ENCODE measurements around the gene C1QTNF5. TPM values are rescaled to one million over a fixed set of nuclear protein-coding genes. Genes with fewer than 3 reads are reported as not detected.
"Not testable (repeated sequence)": the region's sequence is repeated elsewhere in the genome, so short reads cannot be mapped to it uniquely, and the experiment has no call there.

The C1QTNF5 gene
- total and polyA plus RNA-seq, 2 experiments from 2014 or later, result 13.7 to 18.0 TPM

DNA sequence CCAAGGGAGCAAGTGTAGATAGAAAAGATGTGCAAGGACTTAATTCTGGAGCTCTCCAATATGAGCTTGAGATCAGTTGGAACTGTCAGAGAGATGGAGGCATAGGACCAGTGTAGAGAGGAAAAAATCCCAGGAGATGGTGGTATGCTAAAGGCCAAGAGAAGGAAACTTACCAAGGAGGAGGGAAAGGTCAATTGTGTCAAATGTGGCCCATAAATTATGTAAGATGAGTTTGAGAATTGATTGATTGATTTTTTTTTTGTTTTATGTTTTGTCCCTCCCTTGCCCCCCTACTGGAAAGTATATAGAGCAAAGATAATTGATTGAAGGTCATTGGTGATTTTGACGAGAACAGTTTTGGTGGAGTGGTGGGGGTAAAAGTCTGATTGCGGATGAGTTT is 43.6 kb upstream of the C1QTNF5 start:
- peaks cover 13% of the 10 kb centered on the region for H3K4me1 ChIP-seq (ENCODE audit: insufficient read depth)
- H2AFZ ChIP-seq, result no peak overlapping the region
- 91% methylated on average over 2 of the region's 2 CpGs for WGBS (ENCODE audit: low lambda C conversion rate, missing lambda C conversion rate)
- no peak overlapping the region for H3K4me2 ChIP-seq
- H4K20me1 ChIP-seq (ENCODE audit: insufficient read depth, poor library complexity, severe bottlenecking), result no peaks in the 10 kb centered on the region
- no peaks in the 10 kb centered on the region for H3K9me3 ChIP-seq (ENCODE audit: low read depth)
- peaks cover 10% of the 10 kb centered on the region for H3K27me3 ChIP-seq
- no peak overlapping the region for H3K4me3 ChIP-seq
- H3K36me3 ChIP-seq (replicated peaks; ENCODE audit: insufficient read depth, low read depth), result no peaks in the 10 kb centered on the region
- DNase-seq (ENCODE audit: low spot score), result no peak
- H3K9me2 ChIP-seq (replicated peaks; ENCODE audit: insufficient read depth), result no peaks in the 10 kb centered on the region
- no peaks in the 10 kb centered on the region for H3K79me2 ChIP-seq
- no peak overlapping the region for H3K27ac ChIP-seq
- TF ChIP-seq, protein P1, sequence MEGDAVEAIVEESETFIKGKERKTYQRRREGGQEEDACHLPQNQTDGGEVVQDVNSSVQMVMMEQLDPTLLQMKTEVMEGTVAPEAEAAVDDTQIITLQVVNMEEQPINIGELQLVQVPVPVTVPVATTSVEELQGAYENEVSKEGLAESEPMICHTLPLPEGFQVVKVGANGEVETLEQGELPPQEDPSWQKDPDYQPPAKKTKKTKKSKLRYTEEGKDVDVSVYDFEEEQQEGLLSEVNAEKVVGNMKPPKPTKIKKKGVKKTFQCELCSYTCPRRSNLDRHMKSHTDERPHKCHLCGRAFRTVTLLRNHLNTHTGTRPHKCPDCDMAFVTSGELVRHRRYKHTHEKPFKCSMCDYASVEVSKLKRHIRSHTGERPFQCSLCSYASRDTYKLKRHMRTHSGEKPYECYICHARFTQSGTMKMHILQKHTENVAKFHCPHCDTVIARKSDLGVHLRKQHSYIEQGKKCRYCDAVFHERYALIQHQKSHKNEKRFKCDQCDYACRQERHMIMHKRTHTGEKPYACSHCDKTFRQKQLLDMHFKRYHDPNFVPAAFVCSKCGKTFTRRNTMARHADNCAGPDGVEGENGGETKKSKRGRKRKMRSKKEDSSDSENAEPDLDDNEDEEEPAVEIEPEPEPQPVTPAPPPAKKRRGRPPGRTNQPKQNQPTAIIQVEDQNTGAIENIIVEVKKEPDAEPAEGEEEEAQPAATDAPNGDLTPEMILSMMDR (IDR thresholded peaks at IDR 0.05; ENCODE audit: poor library complexity), result no peak
- TF ChIP-seq EZH2phosphoT487 (IDR thresholded peaks at IDR 0.05; ENCODE audit: low read depth, severe bottlenecking, unreplicated experiment), result no peak
- no peak for TF ChIP-seq EZH2 (IDR thresholded peaks at IDR 0.05; ENCODE audit: borderline replicate concordance)

DNA sequence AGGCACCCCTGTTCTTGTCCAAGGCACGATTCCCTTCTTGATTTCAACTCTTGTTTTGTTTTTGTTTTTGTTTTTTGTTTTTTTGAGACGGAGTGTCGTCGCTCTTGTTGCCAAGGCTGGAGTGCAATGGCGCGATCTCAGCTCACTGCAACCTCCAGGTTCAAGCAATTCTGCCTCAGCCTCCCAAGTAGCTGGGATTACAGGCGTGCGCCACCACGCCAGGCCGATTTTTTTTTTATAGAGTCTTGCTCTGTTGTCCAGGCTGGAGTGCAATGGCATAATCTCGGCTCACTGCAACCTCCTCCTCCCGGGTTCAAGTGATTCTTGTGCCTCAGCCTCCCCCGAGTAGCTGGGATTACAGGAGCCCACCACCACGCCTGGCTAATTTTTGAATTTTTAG is 41.8 kb upstream of the C1QTNF5 start:
- not testable (repeated sequence) for H3K9me2 ChIP-seq (replicated peaks; ENCODE audit: insufficient read depth); H2AFZ ChIP-seq; DNase-seq (ENCODE audit: low spot score); H3K4me3 ChIP-seq; H3K36me3 ChIP-seq (replicated peaks; ENCODE audit: insufficient read depth, low read depth); H3K27ac ChIP-seq; H3K79me2 ChIP-seq; H3K9me3 ChIP-seq (ENCODE audit: low read depth); H4K20me1 ChIP-seq (ENCODE audit: insufficient read depth, poor library complexity, severe bottlenecking)
- peak overlapping the region; percentile 80 for H3K4me2 ChIP-seq
- 93% methylated on average over 14 of the region's 14 CpGs for WGBS (ENCODE audit: low lambda C conversion rate, missing lambda C conversion rate)
- H3K27me3 ChIP-seq, result peaks cover 10% of the 10 kb centered on the region
- H3K4me1 ChIP-seq (ENCODE audit: insufficient read depth), result peaks cover 13% of the 10 kb centered on the region

DNA sequence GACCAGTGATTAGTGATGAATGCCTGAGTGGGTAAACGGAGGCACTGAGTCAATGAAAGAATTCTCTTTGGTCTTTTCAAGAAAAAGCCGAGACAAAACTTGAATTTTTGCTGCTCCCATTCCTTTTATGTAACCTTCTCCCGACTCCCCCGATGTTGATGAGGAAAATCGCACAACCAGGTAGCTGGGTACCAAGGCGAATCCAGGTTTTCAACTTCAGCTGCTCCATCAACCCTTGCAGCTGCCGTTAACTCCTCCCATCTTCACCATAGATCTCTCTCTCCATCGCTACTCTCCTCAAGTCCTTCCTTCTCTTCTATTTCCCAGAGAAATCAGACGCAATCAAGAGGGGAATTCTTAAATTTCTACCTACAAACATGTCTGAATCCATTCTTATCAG is 41.4 kb upstream of the C1QTNF5 start:
- no peak overlapping the region for H3K27ac ChIP-seq

DNA sequence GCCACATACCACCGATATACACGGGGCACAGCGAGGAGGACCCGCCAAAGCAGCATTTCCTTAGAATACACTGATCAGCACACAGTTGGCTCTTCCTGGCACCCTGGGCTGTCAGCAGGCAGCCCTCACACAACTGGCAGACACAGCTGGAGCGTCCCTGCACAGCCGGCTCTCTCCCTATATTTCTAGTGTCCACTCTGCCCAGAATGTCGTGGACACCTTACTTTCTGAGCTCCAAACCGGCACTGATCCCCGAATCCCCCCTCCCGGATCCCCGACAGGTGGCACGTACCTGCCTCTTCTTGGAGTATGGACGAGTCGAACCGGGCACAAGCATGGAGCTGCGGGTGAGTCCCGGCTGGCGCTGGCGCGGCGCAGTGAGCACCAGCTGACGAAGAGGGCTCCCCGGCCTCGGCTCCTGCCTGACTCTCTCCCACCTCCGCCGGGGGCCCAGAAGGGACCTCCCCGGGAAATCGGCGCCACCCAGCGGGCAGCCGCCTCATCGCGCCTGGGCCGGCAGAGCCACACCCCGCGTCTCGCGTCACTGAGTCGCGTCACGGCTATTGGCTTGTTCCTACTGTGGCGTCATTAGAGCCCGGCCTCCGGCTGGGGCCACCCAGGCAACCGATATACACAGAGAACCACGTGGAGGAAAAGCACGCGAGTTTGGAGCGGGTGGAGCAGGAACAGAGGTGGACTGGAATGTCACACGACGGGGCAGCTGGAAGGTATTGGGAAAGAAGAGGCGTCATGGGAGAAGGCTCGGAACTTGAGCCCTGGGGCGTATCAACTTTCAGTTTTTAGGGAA is 40.7 kb upstream of the C1QTNF5 start, which contains the start of gene USP2:
USP2 (minus strand) TSS at position 510 of the 808 bp plus-strand sequence. CDS start 8,210 bp downstream, outside the sequence.
- no peaks in the 10 kb centered on the region for H3K79me2 ChIP-seq
- no peaks in the 10 kb centered on the region for H3K9me2 ChIP-seq (replicated peaks; ENCODE audit: insufficient read depth)
- peaks cover 10% of the 10 kb centered on the region for H3K27me3 ChIP-seq
- no peaks in the 10 kb centered on the region for H3K36me3 ChIP-seq (replicated peaks; ENCODE audit: insufficient read depth, low read depth)
- peak within 1 kb of the TSS; percentile 86 for H3K4me2 ChIP-seq
- peak within 1 kb of the TSS; percentile 15 for H3K4me3 ChIP-seq
- DNase-seq (ENCODE audit: low spot score), result peak; percentile 98
- TF ChIP-seq EZH2phosphoT487 (IDR thresholded peaks at IDR 0.05; ENCODE audit: low read depth, severe bottlenecking, unreplicated experiment) (no peak), EZH2 (IDR thresholded peaks at IDR 0.05; ENCODE audit: borderline replicate concordance) (no peak)
- TF ChIP-seq, protein P1 (IDR thresholded peaks at IDR 0.05; ENCODE audit: poor library complexity), result peak; percentile 98
- H2AFZ ChIP-seq, result peak within 1 kb of the TSS; percentile 21
- no peak within 1 kb of the TSS for H3K27ac ChIP-seq
- H3K4me1 ChIP-seq (ENCODE audit: insufficient read depth), result peaks cover 15% of the 10 kb centered on the region
- H4K20me1 ChIP-seq (ENCODE audit: insufficient read depth, poor library complexity, severe bottlenecking), result no peaks in the 10 kb centered on the region
- under 1% methylated on average over 54 of the region's 54 CpGs for WGBS (ENCODE audit: low lambda C conversion rate, missing lambda C conversion rate)
- no peaks in the 10 kb centered on the region for H3K9me3 ChIP-seq (ENCODE audit: low read depth)

More for the DNA sequence above, 41.4 kb upstream of the C1QTNF5 start:
- Histone ChIP-seq H3K27me3 (peaks cover 10% of the 10 kb centered on the region), H3K4me3 (peak overlapping the region; percentile 0), H3K9me2 (replicated peaks; ENCODE audit: insufficient read depth) (no peaks in the 10 kb centered on the region), H4K20me1 (ENCODE audit: insufficient read depth, poor library complexity, severe bottlenecking) (no peaks in the 10 kb centered on the region), H3K9me3 (ENCODE audit: low read depth) (no peaks in the 10 kb centered on the region), H3K4me1 (ENCODE audit: insufficient read depth) (peaks cover 13% of the 10 kb centered on the region), H3K4me2 (peak overlapping the region; percentile 80), H3K36me3 (replicated peaks; ENCODE audit: insufficient read depth, low read depth) (no peaks in the 10 kb centered on the region), H2AFZ (no peak overlapping the region), H3K79me2 (no peaks in the 10 kb centered on the region)
- no peak for DNase-seq (ENCODE audit: low spot score)
- WGBS (ENCODE audit: low lambda C conversion rate, missing lambda C conversion rate), result 18% methylated on average over 9 of the region's 9 CpGs
- TF ChIP-seq, protein P1 (IDR thresholded peaks at IDR 0.05; ENCODE audit: poor library complexity), result no peak
- no peak for TF ChIP-seq EZH2phosphoT487 (IDR thresholded peaks at IDR 0.05; ENCODE audit: low read depth, severe bottlenecking, unreplicated experiment)
- TF ChIP-seq EZH2 (IDR thresholded peaks at IDR 0.05; ENCODE audit: borderline replicate concordance), result no peak

Data from hepatocyte (in vitro differentiated cells).